GM19455 (cell line): ENCODE results near the gene HMGB1.

Experiments used
- ATAC-seq: cut with Tn5 transposase; IDR thresholded peaks from one replicate; pipeline ENCODE4 v1.9.1; 2021; ENCODE audit not compliant: unreplicated experiment

The HMGB1 gene

GRCh38 chr13:30435911-30436451, 29.8 kb downstream of the HMGB1 start:
- ATAC-seq = no peak

GRCh38 chr13:30431269-30431940, 34.3 kb downstream of the HMGB1 start:
- no peak for ATAC-seq

GRCh38 chr13:30429721-30430694, 35.7 kb downstream of the HMGB1 start:
- no peak for ATAC-seq

GRCh38 chr13:30429235-30429634, 36.5 kb downstream of the HMGB1 start:
- ATAC-seq = no peak

- ATAC-seq = no peak
Observed at GRCh38 chr13:30423891-30424290, 41.8 kb downstream of the HMGB1 start.

GRCh38 chr13:30422054-30422839, 43.5 kb downstream of the HMGB1 start, which contains the start of gene UBE2L5:
UBE2L5 (plus strand) TSS chr13:30422493; CDS start chr13:30427991, 5,498 bp downstream.
- peak; percentile 55 for ATAC-seq

GRCh38 chr13:30421093-30422053, 44.4 kb downstream of the HMGB1 start:
- ATAC-seq = peak; percentile 44

GRCh38 chr13:30418717-30419459, 46.8 kb downstream of the HMGB1 start:
- no peak for ATAC-seq

GRCh38 chr13:30418075-30418716, 47.5 kb downstream of the HMGB1 start:
- no peak for ATAC-seq

- ATAC-seq = no peak
Observed at GRCh38 chr13:30416471-30416870, 49.3 kb downstream of the HMGB1 start.

- no peak for ATAC-seq
Observed at GRCh38 chr13:30415430-30416030, 50.2 kb downstream of the HMGB1 start.

GRCh38 chr13:30413842-30414241, 51.9 kb downstream of the HMGB1 start:
- no peak for ATAC-seq

GRCh38 chr13:30412346-30412745, 53.4 kb downstream of the HMGB1 start:
- ATAC-seq = no peak

GRCh38 chr13:30410705-30411125, 55.0 kb downstream of the HMGB1 start:
- ATAC-seq = no peak

- no peak for ATAC-seq
Observed at GRCh38 chr13:30409886-30410704, 55.6 kb downstream of the HMGB1 start.

- peak; percentile 86 for ATAC-seq
Observed at GRCh38 chr13:30408319-30409101, 57.2 kb downstream of the HMGB1 start.
